GM10847 (cell line): Measurements from ENCODE around the gene SLC25A11.
A peak's percentile ranks its signal among the peaks of the same experiment; 100 is the strongest.

ENCODE experiments used
- POLR2A ChIP-seq: IDR thresholded peaks from 2 replicates; pipeline ENCODE4 v1.6.1; 2011; ENCODE audit not compliant: insufficient read length; ENCODE audit errors: extremely low read depth

The SLC25A11 gene

GRCh38 chr17:4969551-4970173 lies 29.8 kb upstream of the SLC25A11 start:
- TF ChIP-seq POLR2A: no peak

- no peak for TF ChIP-seq POLR2A
These were observed 29.3 kb upstream of the SLC25A11 start for GRCh38 chr17:4969047-4969550.

GRCh38 chr17:4968486-4969046 lies 28.7 kb upstream of the SLC25A11 start:
- TF ChIP-seq POLR2A: no peak

- TF ChIP-seq POLR2A: peak; percentile 66
These were observed 28.0 kb upstream of the SLC25A11 start, which contains the start of gene SPAG7 for GRCh38 chr17:4967539-4968485. Gene SPAG7 (minus strand): TSS chr17:4967817. CDS start chr17:4967804, 13 bp downstream.

GRCh38 chr17:4966844-4967538 lies 27.1 kb upstream of the SLC25A11 start:
- no peak for TF ChIP-seq POLR2A

GRCh38 chr17:4965311-4965986 lies 25.6 kb upstream of the SLC25A11 start:
- no peak for TF ChIP-seq POLR2A

- TF ChIP-seq POLR2A: no peak
These were observed 20.6 kb upstream of the SLC25A11 start for GRCh38 chr17:4960279-4960922.

GRCh38 chr17:4959261-4959965 lies 19.6 kb upstream of the SLC25A11 start:
- TF ChIP-seq POLR2A: no peak

GRCh38 chr17:4958102-4958501 lies 18.3 kb upstream of the SLC25A11 start:
- no peak for TF ChIP-seq POLR2A

GRCh38 chr17:4956493-4957061 lies 16.7 kb upstream of the SLC25A11 start:
- no peak for TF ChIP-seq POLR2A

- TF ChIP-seq POLR2A: no peak
These were observed 15.2 kb upstream of the SLC25A11 start for GRCh38 chr17:4955091-4955490.

- no peak for TF ChIP-seq POLR2A
These were observed 13.7 kb upstream of the SLC25A11 start for GRCh38 chr17:4953451-4953961.

- TF ChIP-seq POLR2A: no peak
These were observed 11.6 kb upstream of the SLC25A11 start for GRCh38 chr17:4951486-4951885.
